GM21786 (cell line): ENCODE measurements around the gene FANCI.

Experiments
- ATAC-seq: cut with Tn5 transposase; IDR thresholded peaks from one replicate; pipeline ENCODE4 v1.9.1; 2021; ENCODE audit not compliant: unreplicated experiment

FANCI gene

GRCh38 chr15:89303986-89304385, 60.2 kb downstream of the FANCI start:
- ATAC-seq, result no peak

- ATAC-seq, result no peak
Observed at GRCh38 chr15:89305395-89305794, 61.6 kb downstream of the FANCI start.

- no peak for ATAC-seq
Observed at GRCh38 chr15:89307046-89307587, 63.3 kb downstream of the FANCI start.

- ATAC-seq, result no peak
Observed at GRCh38 chr15:89307791-89308190, 64.0 kb downstream of the FANCI start.

- no peak for ATAC-seq
Observed at GRCh38 chr15:89308236-89308635, 64.5 kb downstream of the FANCI start.

- no peak for ATAC-seq
Observed at GRCh38 chr15:89309993-89310392, 66.2 kb downstream of the FANCI start.

- no peak for ATAC-seq
Observed at GRCh38 chr15:89315375-89315929, 71.7 kb downstream of the FANCI start.

GRCh38 chr15:89316504-89316903, 72.7 kb downstream of the FANCI start:
- ATAC-seq, result no peak

GRCh38 chr15:89317186-89317720, 73.5 kb downstream of the FANCI start:
- ATAC-seq, result no peak

GRCh38 chr15:89319678-89320077, 75.9 kb downstream of the FANCI start:
- no peak for ATAC-seq

- ATAC-seq, result no peak
Observed at GRCh38 chr15:89320200-89320599, 76.4 kb downstream of the FANCI start.

- no peak for ATAC-seq
Observed at GRCh38 chr15:89321521-89322410, 78.0 kb downstream of the FANCI start.

GRCh38 chr15:89322822-89323221, 79.0 kb downstream of the FANCI start:
- ATAC-seq, result no peak

- no peak for ATAC-seq
Observed at GRCh38 chr15:89323825-89324224, 80.0 kb downstream of the FANCI start.

GRCh38 chr15:89325039-89325803, 81.4 kb downstream of the FANCI start:
- ATAC-seq, result no peak

- no peak for ATAC-seq
Observed at GRCh38 chr15:89326316-89326715, 82.5 kb downstream of the FANCI start.

GRCh38 chr15:89327113-89327512, 83.3 kb downstream of the FANCI start:
- no peak for ATAC-seq

GRCh38 chr15:89328398-89329254, 84.8 kb downstream of the FANCI start:
- no peak for ATAC-seq

GRCh38 chr15:89329329-89330084, 85.7 kb downstream of the FANCI start:
- no peak for ATAC-seq

- no peak for ATAC-seq
Observed at GRCh38 chr15:89330119-89330518, 86.3 kb downstream of the FANCI start.
